Measurements from ENCODE around the gene FGF1. TPM values are rescaled to one million over a fixed set of nuclear protein-coding genes. Genes with fewer than 3 reads are reported as not detected.

The FGF1 gene
- total RNA-seq, 2 experiments from 2014 or later: not detected

GRCh38 chr5:142601432-142601831, 84.5 kb downstream of the FGF1 start:
- H3K9me3 Mint-ChIP-seq (ENCODE audit: insufficient read depth): no peaks in the 10 kb centered on the region
- H3K36me3 Mint-ChIP-seq (ENCODE audit: low read depth): no peaks in the 10 kb centered on the region
- no peaks in the 10 kb centered on the region for H3K4me1 Mint-ChIP-seq (ENCODE audit: low read depth)
- peaks cover 33% of the 10 kb centered on the region for H3K27me3 Mint-ChIP-seq (ENCODE audit: low read depth)
- ATAC-seq (no peak), DNase-seq (no peak)
- ChIA-PET CTCF (interaction anchor here (0.8 kb wide), 1 partner anchor 80 kb away, joined by 3 read pairs; no protein-coding TSS in a partner anchor), POLR2A (no interaction called here)
- no peak overlapping the region for H3K4me3 Mint-ChIP-seq
- no peak overlapping the region for H3K27ac Mint-ChIP-seq

GRCh38 chr5:142600611-142601358, 85.1 kb downstream of the FGF1 start:
- Mint-ChIP-seq H3K27ac (no peak overlapping the region), H3K9me3 (ENCODE audit: insufficient read depth) (no peaks in the 10 kb centered on the region), H3K27me3 (ENCODE audit: low read depth) (peaks cover 31% of the 10 kb centered on the region), H3K36me3 (ENCODE audit: low read depth) (no peaks in the 10 kb centered on the region), H3K4me3 (no peak overlapping the region), H3K4me1 (ENCODE audit: low read depth) (no peaks in the 10 kb centered on the region)
- ATAC-seq: no peak
- CTCF ChIA-PET: interaction anchor here (0.8 to 1.4 kb wide), 2 partner anchors 9 to 81 kb away, joined by 3 read pairs; no protein-coding TSS in a partner anchor
- POLR2A ChIA-PET: no interaction called here
- DNase-seq: no peak

GRCh38 chr5:142600092-142600491, 85.8 kb downstream of the FGF1 start:
- H3K27ac Mint-ChIP-seq: no peak overlapping the region
- POLR2A ChIA-PET: no interaction called here
- CTCF ChIA-PET: interaction anchor here (1.2 to 1.4 kb wide), 3 partner anchors 10 to 55 kb away, joined by 3 to 11 read pairs (median 4); no protein-coding TSS in a partner anchor
- no peaks in the 10 kb centered on the region for H3K9me3 Mint-ChIP-seq (ENCODE audit: insufficient read depth)
- H3K4me1 Mint-ChIP-seq (ENCODE audit: low read depth): no peaks in the 10 kb centered on the region
- no peak overlapping the region for H3K4me3 Mint-ChIP-seq
- DNase-seq (no peak), ATAC-seq (no peak)
- no peaks in the 10 kb centered on the region for H3K36me3 Mint-ChIP-seq (ENCODE audit: low read depth)
- H3K27me3 Mint-ChIP-seq (ENCODE audit: low read depth): peaks cover 36% of the 10 kb centered on the region

GRCh38 chr5:142598338-142598700, 87.6 kb downstream of the FGF1 start:
- no peaks in the 10 kb centered on the region for H3K9me3 Mint-ChIP-seq (ENCODE audit: insufficient read depth)
- DNase-seq (no peak), ATAC-seq (no peak)
- CTCF ChIA-PET: no interaction called here
- no peaks in the 10 kb centered on the region for H3K4me1 Mint-ChIP-seq (ENCODE audit: low read depth)
- no peak overlapping the region for H3K4me3 Mint-ChIP-seq
- H3K36me3 Mint-ChIP-seq (ENCODE audit: low read depth): no peaks in the 10 kb centered on the region
- peaks cover 35% of the 10 kb centered on the region for H3K27me3 Mint-ChIP-seq (ENCODE audit: low read depth)
- POLR2A ChIA-PET: no interaction called here
- H3K27ac Mint-ChIP-seq: no peak overlapping the region

GRCh38 chr5:142597546-142598337, 88.1 kb downstream of the FGF1 start:
- ChIA-PET CTCF (interaction anchor here (1.1 kb wide), 1 partner anchor 58 kb away, joined by 3 read pairs; no protein-coding TSS in a partner anchor), POLR2A (no interaction called here)
- no peak overlapping the region for H3K4me3 Mint-ChIP-seq
- no peaks in the 10 kb centered on the region for H3K9me3 Mint-ChIP-seq (ENCODE audit: insufficient read depth)
- H3K36me3 Mint-ChIP-seq (ENCODE audit: low read depth): no peaks in the 10 kb centered on the region
- no peak overlapping the region for H3K27ac Mint-ChIP-seq
- no peak for DNase-seq
- no peaks in the 10 kb centered on the region for H3K4me1 Mint-ChIP-seq (ENCODE audit: low read depth)
- no peak for ATAC-seq
- peaks cover 34% of the 10 kb centered on the region for H3K27me3 Mint-ChIP-seq (ENCODE audit: low read depth)

- H3K4me3 Mint-ChIP-seq: no peak overlapping the region
- DNase-seq: no peak
- H3K36me3 Mint-ChIP-seq (ENCODE audit: low read depth): no peaks in the 10 kb centered on the region
- H3K27ac Mint-ChIP-seq: no peak overlapping the region
- CTCF ChIA-PET: interaction anchor here (1.1 to 1.2 kb wide), 3 partner anchors 10 to 102 kb away, joined by 3 to 4 read pairs (median 3); no protein-coding TSS in a partner anchor
- ATAC-seq: no peak
- POLR2A ChIA-PET: no interaction called here
- no peaks in the 10 kb centered on the region for H3K9me3 Mint-ChIP-seq (ENCODE audit: insufficient read depth)
- H3K4me1 Mint-ChIP-seq (ENCODE audit: low read depth): no peaks in the 10 kb centered on the region
- H3K27me3 Mint-ChIP-seq (ENCODE audit: low read depth): peaks cover 35% of the 10 kb centered on the region
Measured at GRCh38 chr5:142597025-142597424, 88.9 kb downstream of the FGF1 start.

GRCh38 chr5:142592365-142592764, 93.5 kb downstream of the FGF1 start:
- ChIA-PET CTCF (no interaction called here), POLR2A (no interaction called here)
- no peak overlapping the region for H3K27ac Mint-ChIP-seq
- DNase-seq (no peak), ATAC-seq (no peak)
- no peaks in the 10 kb centered on the region for H3K36me3 Mint-ChIP-seq (ENCODE audit: low read depth)
- peaks cover 38% of the 10 kb centered on the region for H3K27me3 Mint-ChIP-seq (ENCODE audit: low read depth)
- no peaks in the 10 kb centered on the region for H3K9me3 Mint-ChIP-seq (ENCODE audit: insufficient read depth)
- no peak overlapping the region for H3K4me3 Mint-ChIP-seq
- H3K4me1 Mint-ChIP-seq (ENCODE audit: low read depth): no peaks in the 10 kb centered on the region

- Mint-ChIP-seq H3K27ac (no peak overlapping the region), H3K9me3 (ENCODE audit: insufficient read depth) (no peaks in the 10 kb centered on the region), H3K4me3 (no peak overlapping the region), H3K4me1 (ENCODE audit: low read depth) (no peaks in the 10 kb centered on the region), H3K36me3 (ENCODE audit: low read depth) (no peaks in the 10 kb centered on the region), H3K27me3 (ENCODE audit: low read depth) (peaks cover 40% of the 10 kb centered on the region)
- ChIA-PET CTCF (interaction anchor here (1.2 kb wide), 1 partner anchor 108 kb away, joined by 3 read pairs; no protein-coding TSS in a partner anchor), POLR2A (no interaction called here)
- DNase-seq (no peak), ATAC-seq (no peak)
Measured at GRCh38 chr5:142590451-142591231, 95.2 kb downstream of the FGF1 start.

GRCh38 chr5:142589720-142590119, 96.2 kb downstream of the FGF1 start:
- no peak overlapping the region for H3K27ac Mint-ChIP-seq
- no peaks in the 10 kb centered on the region for H3K36me3 Mint-ChIP-seq (ENCODE audit: low read depth)
- H3K9me3 Mint-ChIP-seq (ENCODE audit: insufficient read depth): no peaks in the 10 kb centered on the region
- peaks cover 45% of the 10 kb centered on the region for H3K27me3 Mint-ChIP-seq (ENCODE audit: low read depth)
- ATAC-seq (no peak), DNase-seq (no peak)
- POLR2A ChIA-PET: no interaction called here
- no peak overlapping the region for H3K4me3 Mint-ChIP-seq
- CTCF ChIA-PET: interaction anchor here (0.8 to 1.2 kb wide), 4 partner anchors 21 to 109 kb away, joined by 3 to 5 read pairs (median 3); no protein-coding TSS in a partner anchor
- no peaks in the 10 kb centered on the region for H3K4me1 Mint-ChIP-seq (ENCODE audit: low read depth)

- no peak overlapping the region for H3K27ac Mint-ChIP-seq
- peaks cover 36% of the 10 kb centered on the region for H3K27me3 Mint-ChIP-seq (ENCODE audit: low read depth)
- H3K4me1 Mint-ChIP-seq (ENCODE audit: low read depth): no peaks in the 10 kb centered on the region
- no peaks in the 10 kb centered on the region for H3K9me3 Mint-ChIP-seq (ENCODE audit: insufficient read depth)
- DNase-seq (peak; percentile 67), ATAC-seq (no peak)
- ChIA-PET POLR2A (no interaction called here), CTCF (interaction anchor here (1.2 to 2.0 kb wide), 8 partner anchors 8 to 434 kb away, joined by 4 to 12 read pairs (median 6); no protein-coding TSS in a partner anchor)
- no peak overlapping the region for H3K4me3 Mint-ChIP-seq
- no peaks in the 10 kb centered on the region for H3K36me3 Mint-ChIP-seq (ENCODE audit: low read depth)
Measured at GRCh38 chr5:142587354-142587965, 98.4 kb downstream of the FGF1 start.

- no peak for ATAC-seq
- ChIA-PET POLR2A (no interaction called here), CTCF (interaction anchor here (1.2 to 2.0 kb wide), 7 partner anchors 9 to 433 kb away, joined by 4 to 12 read pairs (median 6); no protein-coding TSS in a partner anchor)
- Mint-ChIP-seq H3K9me3 (ENCODE audit: insufficient read depth) (no peaks in the 10 kb centered on the region), H3K27ac (no peak overlapping the region), H3K36me3 (ENCODE audit: low read depth) (no peaks in the 10 kb centered on the region), H3K4me1 (ENCODE audit: low read depth) (peaks cover 4% of the 10 kb centered on the region), H3K4me3 (no peak overlapping the region), H3K27me3 (ENCODE audit: low read depth) (peaks cover 34% of the 10 kb centered on the region)
- no peak for DNase-seq
Measured at GRCh38 chr5:142586552-142586951, 99.3 kb downstream of the FGF1 start.
